ENCODE data around the gene SDHAF3.
"Not testable (repeated sequence)": the region's sequence is repeated elsewhere in the genome, so short reads cannot be mapped to it uniquely, and the experiment has no call there.

SDHAF3 gene

GRCh38 chr7:97117372-97118188 is at the start of gene SDHAF3:
Gene SDHAF3, plus strand, starts transcription at chr7:97117698. Its CDS starts 26 bp downstream, at chr7:97117724.
- peak within 1 kb of the TSS; percentile 100 for H3K4me3 ChIP-seq (ENCODE audit: low read length)
- DNase-seq (ENCODE audit: low read depth): peak; percentile 99
- peak; percentile 2 for TF ChIP-seq CTCF (IDR thresholded peaks at IDR 0.05; ENCODE audit: insufficient read depth, low read depth, low read length, missing control alignments)

- not testable (repeated sequence) for H3K4me3 ChIP-seq (ENCODE audit: low read length); DNase-seq (ENCODE audit: low read depth)
These were observed 45.5 kb upstream of the SDHAF3 start for GRCh38 chr7:97072025-97072424.

- H3K4me3 ChIP-seq (ENCODE audit: low read length): no peak overlapping the region
- no peak for TF ChIP-seq CTCF (IDR thresholded peaks at IDR 0.05; ENCODE audit: insufficient read depth, low read depth, low read length, missing control alignments)
- DNase-seq (ENCODE audit: low read depth): peak; percentile 45
These were observed 41.6 kb upstream of the SDHAF3 start for GRCh38 chr7:97075928-97076327.

GRCh38 chr7:97078023-97078969 is 39.2 kb upstream of the SDHAF3 start:
- DNase-seq (ENCODE audit: low read depth): no peak
- no peak for TF ChIP-seq CTCF (IDR thresholded peaks at IDR 0.05; ENCODE audit: insufficient read depth, low read depth, low read length, missing control alignments)
- no peak overlapping the region for H3K4me3 ChIP-seq (ENCODE audit: low read length)

GRCh38 chr7:97079300-97079699 is 38.2 kb upstream of the SDHAF3 start:
- no peak for TF ChIP-seq CTCF (IDR thresholded peaks at IDR 0.05; ENCODE audit: insufficient read depth, low read depth, low read length, missing control alignments)
- DNase-seq (ENCODE audit: low read depth): no peak

GRCh38 chr7:97081521-97082300 is 35.8 kb upstream of the SDHAF3 start:
- no peak for DNase-seq (ENCODE audit: low read depth)
- no peak for TF ChIP-seq CTCF (IDR thresholded peaks at IDR 0.05; ENCODE audit: insufficient read depth, low read depth, low read length, missing control alignments)
- H3K4me3 ChIP-seq (ENCODE audit: low read length): no peak overlapping the region

More at GRCh38 chr7:97079300-97079699, 38.2 kb upstream of the SDHAF3 start:
- H3K4me3 ChIP-seq (ENCODE audit: low read length): no peak overlapping the region

All from epithelial cell of esophagus (primary cell).